Fibroblast of mammary gland (primary cell): ENCODE results near the gene NRG3.
A peak's percentile ranks its signal among the peaks of the same experiment; 100 is the strongest.
"Not testable (repeated sequence)": the region's sequence is repeated elsewhere in the genome, so short reads cannot be mapped to it uniquely, and the experiment has no call there.

Experiments used
- DNase-seq: peaks from one replicate; pipeline ENCODE4 v3.0.0-alpha.2; 2010; ENCODE audit warnings: low read depth
- H3K4me3 ChIP-seq: 2 replicates; pipeline ENCODE4 v1.5.1; 2011; ENCODE audit warnings: low read depth, mild to moderate bottlenecking, low read length, moderate library complexity; ENCODE audit not compliant: control insufficient read depth
- TF ChIP-seq, protein P1 (sequence below): conservative IDR thresholded peaks from 2 replicates; pipeline ENCODE4 v1.5.1; 2011; ENCODE audit warnings: low read depth, low read length, inconsistent platforms; ENCODE audit not compliant: control insufficient read depth, insufficient read depth

The NRG3 gene

DNA sequence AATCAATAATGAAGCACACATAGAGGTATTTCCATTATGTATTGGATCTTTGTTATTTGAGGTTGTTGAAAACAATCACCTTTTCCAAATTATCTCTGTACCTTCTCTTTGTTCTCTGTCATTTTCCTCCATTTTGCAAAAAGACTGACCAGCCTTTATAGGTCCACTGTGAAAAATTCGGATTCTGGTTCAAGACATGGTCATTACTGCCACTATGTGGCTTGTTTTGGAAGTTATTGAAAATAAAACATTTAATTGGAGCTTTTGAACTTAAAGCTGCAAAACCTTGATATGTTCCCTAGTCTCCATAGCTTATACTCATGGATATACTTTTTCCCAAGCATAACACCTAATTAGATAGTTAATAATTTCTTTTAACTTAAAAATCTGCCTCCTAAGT is 1094.4 kb downstream of the NRG3 start:
- TF ChIP-seq, protein P1, sequence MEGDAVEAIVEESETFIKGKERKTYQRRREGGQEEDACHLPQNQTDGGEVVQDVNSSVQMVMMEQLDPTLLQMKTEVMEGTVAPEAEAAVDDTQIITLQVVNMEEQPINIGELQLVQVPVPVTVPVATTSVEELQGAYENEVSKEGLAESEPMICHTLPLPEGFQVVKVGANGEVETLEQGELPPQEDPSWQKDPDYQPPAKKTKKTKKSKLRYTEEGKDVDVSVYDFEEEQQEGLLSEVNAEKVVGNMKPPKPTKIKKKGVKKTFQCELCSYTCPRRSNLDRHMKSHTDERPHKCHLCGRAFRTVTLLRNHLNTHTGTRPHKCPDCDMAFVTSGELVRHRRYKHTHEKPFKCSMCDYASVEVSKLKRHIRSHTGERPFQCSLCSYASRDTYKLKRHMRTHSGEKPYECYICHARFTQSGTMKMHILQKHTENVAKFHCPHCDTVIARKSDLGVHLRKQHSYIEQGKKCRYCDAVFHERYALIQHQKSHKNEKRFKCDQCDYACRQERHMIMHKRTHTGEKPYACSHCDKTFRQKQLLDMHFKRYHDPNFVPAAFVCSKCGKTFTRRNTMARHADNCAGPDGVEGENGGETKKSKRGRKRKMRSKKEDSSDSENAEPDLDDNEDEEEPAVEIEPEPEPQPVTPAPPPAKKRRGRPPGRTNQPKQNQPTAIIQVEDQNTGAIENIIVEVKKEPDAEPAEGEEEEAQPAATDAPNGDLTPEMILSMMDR: peak; percentile 39
- peak; percentile 38 for DNase-seq
- H3K4me3 ChIP-seq: no peak overlapping the region

DNA sequence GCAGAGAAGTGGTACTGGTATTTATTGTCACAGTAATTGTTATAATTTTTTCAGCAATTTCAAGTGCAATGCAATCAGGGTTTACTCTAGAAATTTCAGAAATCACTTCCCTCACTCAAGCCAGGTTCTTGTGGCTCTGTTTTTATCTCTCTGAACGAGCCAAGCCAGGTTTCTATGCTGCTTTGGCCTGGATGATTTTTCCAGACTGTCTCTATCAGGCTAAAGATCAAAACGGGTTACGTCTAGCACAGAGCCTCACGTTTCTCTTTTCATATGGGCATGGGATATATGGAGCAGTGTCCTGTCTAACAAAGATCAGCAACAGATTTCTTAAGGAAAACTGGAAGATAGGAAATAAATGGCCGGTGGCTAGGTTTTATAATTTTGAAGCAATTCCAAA is 1105.3 kb downstream of the NRG3 start:
- DNase-seq: no peak
- TF ChIP-seq, protein P1: no peak
- H3K4me3 ChIP-seq: no peak overlapping the region

DNA sequence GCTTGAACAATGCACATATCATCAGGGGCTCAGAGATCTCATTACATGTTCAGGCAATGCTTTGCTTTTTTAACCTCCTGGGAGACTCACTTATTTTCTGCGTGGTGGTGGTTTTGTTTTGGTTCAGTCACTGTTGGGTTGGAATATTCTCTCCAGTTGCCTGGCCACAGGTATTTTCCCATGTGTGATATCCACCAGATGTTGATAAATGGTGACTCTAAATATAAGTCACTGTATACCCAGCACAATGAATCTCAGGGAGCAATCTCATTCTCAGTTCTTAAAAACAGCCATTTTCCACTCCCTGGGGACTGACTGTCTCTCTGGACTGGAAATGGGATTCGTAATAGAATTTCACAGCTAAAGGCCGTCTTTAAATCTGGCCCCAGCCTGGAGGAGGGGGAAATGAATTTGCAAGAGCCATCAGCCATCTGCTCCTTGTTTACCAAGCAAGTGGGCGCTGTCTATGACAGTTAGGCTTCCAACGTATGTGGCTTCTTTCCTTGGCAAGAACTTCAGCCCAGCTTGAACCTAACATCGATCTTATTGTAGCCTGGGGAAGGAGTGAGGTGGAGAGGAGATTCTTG is 1106.2 kb downstream of the NRG3 start:
- TF ChIP-seq, protein P1: no peak
- H3K4me3 ChIP-seq: no peak overlapping the region
- peak; percentile 73 for DNase-seq

DNA sequence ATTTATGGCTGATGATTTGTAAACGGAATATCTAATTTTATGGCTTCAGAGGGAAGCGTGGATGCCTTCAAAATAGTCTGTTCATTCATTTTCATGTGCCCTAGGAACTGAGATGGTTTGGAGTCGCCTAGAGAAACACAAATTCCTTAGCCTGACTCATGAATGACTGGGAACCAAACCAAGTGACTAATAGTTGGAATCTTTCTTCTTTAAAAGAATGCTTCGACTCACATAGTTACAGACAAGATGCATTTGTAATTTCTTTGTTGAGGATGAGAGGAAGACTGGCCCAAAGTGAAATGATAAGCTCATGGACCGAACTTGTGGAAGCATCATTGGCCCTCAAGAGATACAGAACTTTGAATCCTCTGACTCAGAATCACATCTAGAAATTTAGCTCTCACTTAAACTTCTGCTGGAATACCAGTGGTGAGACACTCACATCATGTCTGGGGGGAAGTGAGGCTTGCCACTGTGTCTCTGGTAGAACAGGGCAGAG is 1107.2 kb downstream of the NRG3 start:
- DNase-seq: peak; percentile 91
- no peak overlapping the region for H3K4me3 ChIP-seq
- TF ChIP-seq, protein P1: no peak

DNA sequence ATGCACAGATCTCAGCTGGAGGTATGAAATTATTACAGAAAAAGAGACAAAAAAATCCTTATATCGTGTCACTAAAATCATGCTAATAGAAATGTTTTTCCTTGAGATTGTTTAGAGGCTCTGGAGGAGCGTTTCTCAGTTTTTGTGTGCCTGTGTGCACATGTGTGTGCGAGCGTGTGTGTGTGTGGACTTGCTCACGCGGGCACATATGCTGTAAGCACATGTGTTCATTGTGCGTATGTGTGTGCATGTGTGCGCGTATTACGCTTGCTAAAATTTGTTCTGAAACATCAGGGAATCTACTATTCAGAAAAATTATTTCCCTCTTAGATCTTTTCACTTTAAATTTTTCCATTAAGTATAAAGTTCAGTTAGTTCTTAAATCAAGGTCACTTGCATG is 1111.2 kb downstream of the NRG3 start:
- TF ChIP-seq, protein P1: no peak
- H3K4me3 ChIP-seq: no peak overlapping the region
- no peak for DNase-seq

DNA sequence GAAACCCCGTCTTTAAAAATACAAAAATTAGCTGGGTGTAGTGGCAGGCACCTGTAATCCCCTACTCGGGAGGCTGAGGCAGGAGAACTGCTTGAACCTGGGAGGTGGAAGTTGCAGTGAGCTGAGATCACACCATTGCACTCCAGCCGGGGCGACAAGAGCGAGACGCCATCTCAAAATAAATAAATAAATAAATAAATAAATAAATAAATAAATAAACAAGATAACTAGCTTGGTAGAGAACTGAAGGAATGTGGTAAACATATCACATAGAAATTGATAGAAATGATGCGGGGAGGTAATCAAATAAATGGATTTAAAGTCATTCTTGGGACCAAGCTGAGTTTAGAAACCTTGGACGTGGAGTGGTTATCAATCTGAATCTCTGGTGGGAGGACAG is 1131.5 kb downstream of the NRG3 start:
- H3K4me3 ChIP-seq, DNase-seq: not testable (repeated sequence)

DNA sequence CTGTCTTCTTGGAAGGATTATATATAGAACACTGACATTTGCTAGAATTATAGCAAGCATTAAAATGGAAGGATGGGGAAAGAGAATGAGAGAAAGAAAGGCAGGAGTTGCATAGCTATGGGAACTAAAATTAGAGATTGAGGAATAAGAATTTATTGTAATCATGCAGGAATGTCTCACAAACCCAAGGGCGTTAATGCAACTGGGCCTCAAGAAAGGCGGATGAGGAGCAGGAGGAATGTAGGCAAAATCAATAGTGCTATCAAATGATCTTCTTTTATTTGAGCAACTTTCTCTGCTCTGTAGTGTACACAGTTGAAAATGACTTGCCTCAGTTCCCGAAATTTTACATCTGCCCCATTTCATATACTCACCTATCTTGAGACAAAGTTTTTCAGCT is 1132.5 kb downstream of the NRG3 start:
- no peak overlapping the region for H3K4me3 ChIP-seq
- TF ChIP-seq, protein P1: no peak
- DNase-seq: no peak
